NCI-H82 treated with DMSO at 0.1 percent for 48 hours (cell line): ENCODE measurements around the gene PCGF6.
"Not testable (repeated sequence)": the region's sequence is repeated elsewhere in the genome, so short reads cannot be mapped to it uniquely, and the experiment has no call there.

Experiments used
- DNase-seq: peaks from one replicate; lab custom pipeline; 2025; ENCODE audit not compliant: unreplicated experiment; lab: John Stamatoyannopoulos, UW

PCGF6 gene

GRCh38 chr10:103258928-103259327 lies 92.0 kb downstream of the PCGF6 start:
- DNase-seq = not testable (repeated sequence)

- DNase-seq = no peak
These were observed 93.1 kb downstream of the PCGF6 start for GRCh38 chr10:103257812-103258211.

- no peak for DNase-seq
These were observed 94.3 kb downstream of the PCGF6 start for GRCh38 chr10:103256613-103257012.

- no peak for DNase-seq
These were observed 96.2 kb downstream of the PCGF6 start for GRCh38 chr10:103254538-103255325.

GRCh38 chr10:103254113-103254512 lies 96.8 kb downstream of the PCGF6 start:
- DNase-seq = no peak
